IMR-90 (cell line): ENCODE data around the gene LEMD3. TPM values are rescaled to one million over a fixed set of nuclear protein-coding genes. Genes with fewer than 3 reads are reported as not detected.

Experiments
- ATAC-seq: fragments of 200-7000 bp; cut with Tn5 transposase; 2 replicates; pipeline ENCODE4 v1.9.1; 2020; ENCODE audit warnings: low read depth, mild to moderate bottlenecking, moderate library complexity
- BruUV-seq: library from RNA; stranded (reverse); fragments of 400-500 nt; replicated peaks from 2 replicates; lab custom pipeline; 2021; lab: Mats Ljungman, UMichigan
- CTCF ChIA-PET: fragments of 300-600 bp; formaldehyde crosslinking; extraction: SDS; loops from one replicate; lab custom pipeline; 2021; ENCODE audit warnings: antibody characterized with exemption; lab: Yijun Ruan, JAX
- POLR2A ChIA-PET: fragments of 300-600 bp; sonication (Branson Sonifier 250); formaldehyde crosslinking; loops from one replicate; lab custom pipeline; 2022; ENCODE audit warnings: antibody characterized with exemption; ENCODE audit not compliant: unreplicated experiment; lab: Charles Lee
- DNase-seq: peaks from one replicate; pipeline ENCODE4 v3.0.0; 2013
- H2AFZ ChIP-seq: replicated peaks from 2 replicates; pipeline ENCODE3; 2013; ENCODE audit warnings: low read length, mild to moderate bottlenecking; ENCODE audit not compliant: poor library complexity
- H2AK5ac ChIP-seq: 2 replicates; pipeline ENCODE4 v1.6.1; 2013; ENCODE audit warnings: low read depth, low read length, inconsistent platforms
- H2AK9ac ChIP-seq: replicated peaks from 2 replicates; pipeline ENCODE3; 2013; ENCODE audit warnings: mild to moderate bottlenecking, low read depth, low read length, moderate library complexity; ENCODE audit not compliant: poor library complexity
- H2BK120ac ChIP-seq: 2 replicates; pipeline ENCODE4 v1.6.1; 2013; ENCODE audit warnings: low read depth, low read length, inconsistent platforms
- H2BK15ac ChIP-seq: 3 replicates; pipeline ENCODE4 v1.6.1; 2013; ENCODE audit warnings: low read depth, low read length, inconsistent platforms
- H2BK20ac ChIP-seq: 2 replicates; pipeline ENCODE4 v1.6.1; 2013; ENCODE audit warnings: low read depth, mild to moderate bottlenecking, inconsistent platforms, low read length, moderate library complexity
- H2BK5ac ChIP-seq: 2 replicates; pipeline ENCODE4 v1.6.1; 2013; ENCODE audit warnings: mild to moderate bottlenecking, low read depth, low read length, inconsistent platforms; ENCODE audit not compliant: poor library complexity, severe bottlenecking
- H3K14ac ChIP-seq: replicated peaks from 2 replicates; pipeline ENCODE4 v1.6.1; 2013; ENCODE audit warnings: low read depth, low read length, inconsistent platforms
- H3K18ac ChIP-seq: 2 replicates; pipeline ENCODE4 v1.6.1; 2013; ENCODE audit warnings: low read depth, low read length, control low read depth
- H3K23ac ChIP-seq: 2 replicates; pipeline ENCODE4 v1.6.1; 2013; ENCODE audit warnings: low read depth, low read length, inconsistent platforms
- H3K27ac ChIP-seq: 2 replicates; pipeline ENCODE4 v1.5.1; 2013; ENCODE audit warnings: mild to moderate bottlenecking, control low read depth, low read length; ENCODE audit not compliant: insufficient read depth
- H3K27me3 ChIP-seq: 2 replicates; pipeline ENCODE4 v1.6.1; 2013; ENCODE audit warnings: low read length; ENCODE audit not compliant: control insufficient read depth, insufficient read depth
- H3K36me3 ChIP-seq: 2 replicates; pipeline ENCODE4 v1.6.1; 2013; ENCODE audit warnings: low read length, mixed read lengths; ENCODE audit not compliant: control insufficient read depth, insufficient read depth
- H3K4ac ChIP-seq: 2 replicates; pipeline ENCODE4 v1.6.1; 2013; ENCODE audit warnings: low read depth, low read length, inconsistent platforms
- H3K4me1 ChIP-seq: 2 replicates; pipeline ENCODE4 v1.6.1; 2013; ENCODE audit warnings: low read length, mixed read lengths; ENCODE audit not compliant: control insufficient read depth, insufficient read depth
- H3K4me2 ChIP-seq: 2 replicates; pipeline ENCODE4 v1.6.1; 2013; ENCODE audit warnings: low read depth, mild to moderate bottlenecking, control low read depth, low read length, moderate library complexity
- H3K4me3 ChIP-seq: 2 replicates; pipeline ENCODE4 v1.5.1; 2013; ENCODE audit warnings: low read depth, mild to moderate bottlenecking, control low read depth, low read length, moderate library complexity; ENCODE audit not compliant: insufficient read depth
- H3K56ac ChIP-seq: 2 replicates; pipeline ENCODE4 v1.6.1; 2013; ENCODE audit warnings: low read length, inconsistent platforms; ENCODE audit not compliant: insufficient read depth; ENCODE audit errors: extremely low read depth
- H3K79me1 ChIP-seq, 2 experiments: 2 replicates each; pipeline ENCODE4 v1.6.1; 2013; ENCODE audit warnings: low read length in 2 of 2, inconsistent platforms in 1 of 2, low read depth in 1 of 2
- H3K9ac ChIP-seq: 2 replicates; pipeline ENCODE4 v1.6.1; 2013; ENCODE audit warnings: low read depth, low read length, control low read depth
- H3K9me1 ChIP-seq: 2 replicates; pipeline ENCODE4 v1.6.1; 2013; ENCODE audit warnings: low read length, inconsistent platforms; ENCODE audit not compliant: insufficient read depth
- H3K9me3 ChIP-seq: 2 replicates; pipeline ENCODE4 v1.6.1; 2013; ENCODE audit warnings: low read length; ENCODE audit not compliant: control insufficient read depth, insufficient read depth
- H4K20me1 ChIP-seq: 2 replicates; pipeline ENCODE4 v1.6.1; 2013; ENCODE audit warnings: low read length, inconsistent platforms; ENCODE audit not compliant: insufficient read depth
- H4K5ac ChIP-seq: 2 replicates; pipeline ENCODE4 v1.6.1; 2013; ENCODE audit warnings: mild to moderate bottlenecking, low read depth, low read length, control low read depth
- H4K8ac ChIP-seq, 2 experiments: 2 replicates each; pipeline ENCODE4 v1.6.1; 2013; ENCODE audit warnings: low read depth in 2 of 2, low read length in 2 of 2, control low read depth in 1 of 2, inconsistent platforms in 1 of 2
- H4K91ac ChIP-seq: 2 replicates; pipeline ENCODE4 v1.6.1; 2013; ENCODE audit warnings: low read depth, low read length, inconsistent platforms; ENCODE audit not compliant: insufficient read depth
- BHLHE40 ChIP-seq: fragments of 150-350 bp; IDR thresholded peaks from 2 replicates; pipeline ENCODE4 v1.6.1; 2016; ENCODE audit warnings: mild to moderate bottlenecking, low read depth, low read length
- CHD1 ChIP-seq: IDR thresholded peaks from 2 replicates; pipeline ENCODE4 v1.6.1; 2012; ENCODE audit warnings: low read depth, low read length, improper control_type of control experiment
- ELK1 ChIP-seq: fragments of 150-350 bp; IDR thresholded peaks from 2 replicates; pipeline ENCODE4 v1.6.1; 2016; ENCODE audit warnings: low read depth, mild to moderate bottlenecking, low read length, moderate library complexity, borderline replicate concordance
- NFE2L2 ChIP-seq: fragments of 150-350 bp; IDR thresholded peaks from 2 replicates; pipeline ENCODE4 v1.6.1; 2016; ENCODE audit warnings: low read depth, mild to moderate bottlenecking, low read length
- POLR2A ChIP-seq: IDR thresholded peaks from 2 replicates; pipeline ENCODE4 v1.6.1; 2012; ENCODE audit warnings: mild to moderate bottlenecking, low read depth, low read length
- RAD21 ChIP-seq: IDR thresholded peaks from 2 replicates; pipeline ENCODE4 v1.6.1; 2012; ENCODE audit warnings: low read length, improper control_type of control experiment
- RCOR1 ChIP-seq: IDR thresholded peaks from 2 replicates; pipeline ENCODE4 v1.6.1; 2012; ENCODE audit warnings: mild to moderate bottlenecking, low read length, improper control_type of control experiment; ENCODE audit not compliant: insufficient replicate concordance
- RFX5 ChIP-seq: IDR thresholded peaks from 2 replicates; pipeline ENCODE4 v1.8.0; 2012; ENCODE audit warnings: low read depth, mild to moderate bottlenecking, low read length, moderate library complexity
- WGBS, 2 experiments: methylation state at CpG; one replicate each; pipeline versions ENCODE4 v1.1.5 to v1.1.7; 2013; ENCODE audit warnings: missing lambda C conversion rate in 2 of 2; ENCODE audit not compliant: insufficient read length in 1 of 2; ENCODE audit errors: extremely low coverage in 2 of 2; 5-methylcytosine and 5-hydroxymethylcytosine counted together
- dilution Hi-C: fragments of 300-500 bp; cut with HindIII; formaldehyde crosslinking; loops from one replicate; pipeline ENCODE4 v1.14.3; 2018; ENCODE audit warnings: low sequenced_read_pairs; ENCODE audit not compliant: unreplicated experiment
- in situ Hi-C: fragments of 300-500 bp; cut with MboI; formaldehyde crosslinking; loops from 3 replicates; pipeline ENCODE4 v1.14.3; 2019; ENCODE audit warnings: low sequenced_read_pairs, inconsistent platforms, mixed read lengths
- intact Hi-C: fragments of 100-400 bp; cut with micrococcal nuclease; formaldehyde crosslinking; loops from 2 replicates; pipeline ENCODE4 v1.10.0; 2022
- polyA plus RNA-seq, 3 experiments: library from polyadenylated mRNA; depleted of rRNA; stranded (reverse); fragments of >200 nt; gene quantifications; 2 replicates each; pipeline ENCODE4 v1.2.3, GENCODE V29; 2012; ENCODE audit warnings: low replicate concordance in 1 of 3
- total RNA-seq: library from RNA; depleted of rRNA; stranded (reverse); fragments of >200 nt; gene quantifications from 2 replicates; pipeline ENCODE4 v1.2.3, GENCODE V29; 2012
- TF ChIP-seq, protein P1 (sequence below): fragments of 150-350 bp; IDR thresholded peaks from 2 replicates; pipeline ENCODE4 v1.6.1; 2017; ENCODE audit warnings: mild to moderate bottlenecking, antibody characterized with exemption, low read length, low read depth

The LEMD3 gene
- total and polyA plus RNA-seq, 2 of the 4 experiments (the other 2 are of a cell fraction): 5.5 to 9.9 TPM

GRCh38 chr12:65276916-65277530 lies 107.6 kb downstream of the LEMD3 start:
- CTCF ChIA-PET: no interaction called here
- TF ChIP-seq CHD1 (no peak), RCOR1 (no peak), ELK1 (no peak), RAD21 (no peak), RFX5 (no peak), POLR2A (no peak), BHLHE40 (no peak), NFE2L2 (no peak)
- TF ChIP-seq, protein P1, sequence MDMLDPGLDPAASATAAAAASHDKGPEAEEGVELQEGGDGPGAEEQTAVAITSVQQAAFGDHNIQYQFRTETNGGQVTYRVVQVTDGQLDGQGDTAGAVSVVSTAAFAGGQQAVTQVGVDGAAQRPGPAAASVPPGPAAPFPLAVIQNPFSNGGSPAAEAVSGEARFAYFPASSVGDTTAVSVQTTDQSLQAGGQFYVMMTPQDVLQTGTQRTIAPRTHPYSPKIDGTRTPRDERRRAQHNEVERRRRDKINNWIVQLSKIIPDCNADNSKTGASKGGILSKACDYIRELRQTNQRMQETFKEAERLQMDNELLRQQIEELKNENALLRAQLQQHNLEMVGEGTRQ: no peak
- Histone ChIP-seq H2AK5ac (no peak overlapping the region), H3K79me1 (peaks cover 4 to 27% of the 10 kb centered on the region in 2 experiments; a peak in 3 of 4 replicates), H3K4me1 (peaks cover 7% of the 10 kb centered on the region), H3K9me3 (no peaks in the 10 kb centered on the region), H3K56ac (no peak overlapping the region), H3K14ac (no peak overlapping the region), H4K8ac (no peak overlapping the region), H2AK9ac (no peak overlapping the region), H2BK20ac (no peak overlapping the region), H3K23ac (no peak overlapping the region), H3K36me3 (no peaks in the 10 kb centered on the region; the same call in 1 of the 2 replicates), H3K4me2 (no peak overlapping the region), H3K4ac (no peak overlapping the region), H3K27ac (no peak overlapping the region), H2AFZ (no peak overlapping the region), H3K9ac (no peak overlapping the region), H3K18ac (no peak overlapping the region), H3K9me1 (peaks cover 10% of the 10 kb centered on the region), H4K5ac (no peak overlapping the region), H3K4me3 (no peak overlapping the region), H4K91ac (no peak overlapping the region), H3K27me3 (no peaks in the 10 kb centered on the region), H4K20me1 (peaks cover 14% of the 10 kb centered on the region; the same call in 1 of the 2 replicates), H2BK15ac (no peak overlapping the region), H2BK120ac (no peak overlapping the region), H2BK5ac (no peak overlapping the region)
- in situ Hi-C loops: loop anchor here (25.0 kb wide), 1 partner anchor 1135 kb away; no protein-coding TSS in a partner anchor
- no peak for ATAC-seq
- POLR2A ChIA-PET: no interaction called here
- WGBS, 2 experiments: no CpG with 5 or more reads among the region's 3 CpGs
- dilution Hi-C loops: no loop called here
- DNase-seq: no peak
- BruUV-seq: no TSS peak
- intact Hi-C loops: no loop called here
